Liver (tissue), 3 donors: Measurements from ENCODE around the gene LINC01488.

ENCODE experiments used
- HNF4A ChIP-seq, 2 donors: conservative IDR thresholded peaks; 2 replicates each; pipeline ENCODE4 v1.6.1; 2016; ENCODE audit warnings: antibody characterized with exemption in 2 of 2, mild to moderate bottlenecking in 2 of 2
- NR2F2 ChIP-seq: IDR thresholded peaks from 2 replicates; pipeline ENCODE4 v1.6.1; 2016; ENCODE audit warnings: antibody characterized with exemption
- RXRA ChIP-seq, 2 donors: IDR thresholded peaks; 2 replicates each; pipeline ENCODE4 v1.6.1; 2017 to 2018; ENCODE audit warnings: antibody characterized with exemption in 2 of 2, mild to moderate bottlenecking in 1 of 2
- SP1 ChIP-seq: IDR thresholded peaks from 2 replicates; pipeline ENCODE4 v1.6.1; 2018; ENCODE audit warnings: antibody characterized with exemption, mild to moderate bottlenecking
- TAF1 ChIP-seq: conservative IDR thresholded peaks from 2 replicates; pipeline ENCODE4 v1.6.1; 2016; ENCODE audit warnings: antibody characterized with exemption, mild to moderate bottlenecking
- TF ChIP-seq, protein P1 (sequence below): fragments of 150-350 bp; IDR thresholded peaks from 2 replicates; pipeline ENCODE4 v1.5.1; 2017; ENCODE audit warnings: improper control_type of control experiment, low read depth, low read length; ENCODE audit not compliant: missing input control
- donor health status: healthy.
- donor health status: healthy.

DNA sequence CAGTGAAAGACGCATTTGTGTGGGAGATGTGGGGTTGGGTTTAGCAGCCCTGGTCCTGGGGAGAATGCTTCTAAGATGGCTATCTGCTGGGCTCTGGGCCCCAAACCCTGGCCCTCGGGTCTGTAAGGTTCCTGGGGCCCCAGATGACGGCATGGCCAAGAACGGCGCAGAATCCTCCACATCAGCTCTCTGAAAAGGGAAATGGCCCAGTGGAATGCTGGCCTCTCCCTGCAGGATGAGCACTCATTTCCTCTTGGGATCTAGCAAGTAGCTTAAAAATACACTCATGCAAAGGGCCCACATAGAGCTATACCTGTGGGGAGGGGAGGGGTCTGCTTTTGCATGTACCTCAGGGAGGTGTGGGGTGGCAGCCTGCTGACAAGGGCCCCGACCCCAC, 37.5 kb upstream of the LINC01488 start:
- TF ChIP-seq HNF4A (conservative IDR thresholded peaks at IDR 0.05) (no peak), NR2F2 (no peak), RXRA (IDR thresholded peaks at IDR 0.05) (no peak), SP1 (no peak), TAF1 (no peak)
- TF ChIP-seq, protein P1, sequence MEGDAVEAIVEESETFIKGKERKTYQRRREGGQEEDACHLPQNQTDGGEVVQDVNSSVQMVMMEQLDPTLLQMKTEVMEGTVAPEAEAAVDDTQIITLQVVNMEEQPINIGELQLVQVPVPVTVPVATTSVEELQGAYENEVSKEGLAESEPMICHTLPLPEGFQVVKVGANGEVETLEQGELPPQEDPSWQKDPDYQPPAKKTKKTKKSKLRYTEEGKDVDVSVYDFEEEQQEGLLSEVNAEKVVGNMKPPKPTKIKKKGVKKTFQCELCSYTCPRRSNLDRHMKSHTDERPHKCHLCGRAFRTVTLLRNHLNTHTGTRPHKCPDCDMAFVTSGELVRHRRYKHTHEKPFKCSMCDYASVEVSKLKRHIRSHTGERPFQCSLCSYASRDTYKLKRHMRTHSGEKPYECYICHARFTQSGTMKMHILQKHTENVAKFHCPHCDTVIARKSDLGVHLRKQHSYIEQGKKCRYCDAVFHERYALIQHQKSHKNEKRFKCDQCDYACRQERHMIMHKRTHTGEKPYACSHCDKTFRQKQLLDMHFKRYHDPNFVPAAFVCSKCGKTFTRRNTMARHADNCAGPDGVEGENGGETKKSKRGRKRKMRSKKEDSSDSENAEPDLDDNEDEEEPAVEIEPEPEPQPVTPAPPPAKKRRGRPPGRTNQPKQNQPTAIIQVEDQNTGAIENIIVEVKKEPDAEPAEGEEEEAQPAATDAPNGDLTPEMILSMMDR = no peak
